NCI-H1930 (cell line): ENCODE data around the gene BCL2L1.

Experiments
- DNase-seq, 2 experiments: peaks; one replicate each; lab custom pipeline; 2025; lab: John Stamatoyannopoulos, UW

The BCL2L1 gene

DNA sequence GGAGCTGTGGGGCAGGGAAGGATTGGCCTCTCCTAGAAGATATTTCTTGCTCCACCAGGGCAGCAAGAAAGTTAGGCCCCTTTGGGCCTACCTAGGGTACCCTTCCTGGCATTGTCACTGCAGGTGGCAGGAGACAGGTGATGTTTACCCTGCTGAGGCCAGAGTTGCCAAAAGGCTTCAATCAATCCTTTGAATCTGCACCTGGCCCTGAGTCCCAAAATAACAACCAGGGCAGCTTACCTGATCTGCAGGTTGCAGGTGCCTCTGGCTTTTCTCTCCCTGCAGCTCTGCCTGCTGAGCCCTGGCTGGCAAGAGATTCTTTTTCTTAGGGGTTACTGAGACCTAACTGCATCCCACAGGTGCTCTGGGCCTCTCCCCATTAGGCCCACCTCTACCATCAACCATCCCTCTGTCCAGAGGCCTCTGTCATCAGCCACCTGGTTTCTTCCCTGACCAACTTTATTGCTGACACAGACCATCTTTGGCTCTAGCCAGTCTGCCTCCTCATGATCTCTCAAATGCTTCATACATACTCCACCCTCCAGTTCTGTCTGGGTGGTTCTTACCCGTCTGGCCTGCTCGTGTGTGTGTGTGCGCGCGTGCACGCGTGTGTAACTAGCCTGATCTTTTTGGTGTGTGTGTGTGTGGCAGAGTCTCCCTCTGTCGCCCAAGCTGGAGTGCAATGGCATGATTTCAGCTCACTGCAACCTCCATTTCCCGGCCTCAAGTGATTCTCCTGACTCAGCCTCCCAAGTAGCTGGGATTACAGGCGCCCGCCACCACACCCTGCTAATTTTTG lies 13.7 kb downstream of the BCL2L1 start:
- no peak for DNase-seq

- no peak for DNase-seq
Observed at GRCh38 chr20:31707994-31708735, 14.5 kb downstream of the BCL2L1 start.

DNA sequence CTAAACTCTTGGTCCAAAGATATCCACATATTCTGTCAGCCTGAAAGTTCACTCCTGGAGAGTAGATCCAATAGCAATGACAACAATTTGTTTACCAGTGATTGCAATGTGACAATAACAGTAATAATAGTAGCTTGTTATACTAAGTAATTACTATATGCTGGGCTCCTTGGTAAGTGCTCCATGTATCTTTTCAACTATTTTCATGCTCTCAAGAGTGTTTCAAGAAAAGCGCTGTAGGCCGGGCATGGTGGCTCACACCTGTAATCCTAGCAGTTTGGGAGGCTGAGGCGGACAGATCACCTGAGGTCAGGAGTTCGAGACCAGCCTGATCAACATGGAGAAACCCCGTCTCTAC lies 15.4 kb downstream of the BCL2L1 start:
- DNase-seq = no peak

DNA sequence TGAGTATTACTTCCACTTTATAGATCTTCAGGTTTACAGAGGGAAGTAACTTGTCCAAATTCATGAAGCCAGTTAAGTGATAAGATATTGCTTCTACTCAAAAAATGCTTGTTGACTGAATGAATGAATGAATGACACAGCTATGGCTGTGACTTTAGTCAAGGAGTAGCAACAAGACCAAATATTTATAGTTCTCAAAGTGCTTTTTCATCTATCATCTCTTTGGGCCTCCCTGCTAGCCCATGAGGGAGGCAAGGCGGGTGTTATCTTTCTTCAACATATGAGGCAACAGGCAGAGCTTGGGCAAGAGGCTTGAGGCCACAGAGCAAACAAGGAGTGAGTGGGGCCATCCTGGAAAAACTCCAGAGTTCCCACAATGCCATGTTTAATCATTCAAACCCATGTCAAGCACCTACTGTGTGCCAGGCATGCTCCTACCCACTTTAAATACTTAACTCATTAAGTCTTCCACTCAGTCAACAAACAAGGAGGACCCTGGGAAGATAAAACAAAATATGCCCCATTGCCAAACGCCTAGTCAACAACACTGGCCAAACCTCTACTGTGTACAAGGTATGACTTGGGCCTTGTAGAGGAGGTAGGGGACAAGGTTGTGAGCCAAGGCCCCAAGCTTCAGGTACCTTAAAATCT lies 15.9 kb downstream of the BCL2L1 start:
- no peak for DNase-seq

- no peak for DNase-seq
Observed at GRCh38 chr20:31705598-31706597, 16.8 kb downstream of the BCL2L1 start.

DNA sequence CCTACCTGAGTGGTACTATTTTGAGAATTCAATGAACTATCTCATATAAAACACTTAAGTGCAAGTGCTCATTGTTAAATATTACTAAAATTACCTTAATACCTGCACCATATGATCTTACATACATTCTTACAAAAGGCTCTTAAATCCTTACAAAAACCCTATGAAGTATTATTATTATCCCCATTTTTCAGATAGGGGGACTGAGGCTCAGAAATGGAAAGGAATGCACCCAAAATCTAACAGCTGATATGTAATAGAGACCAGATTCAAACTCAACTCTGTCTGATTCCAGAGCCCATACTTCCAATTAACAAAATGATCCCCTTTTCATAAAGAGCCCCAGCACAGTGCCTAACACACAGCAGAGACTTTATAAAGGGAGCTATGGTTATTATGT lies 17.5 kb downstream of the BCL2L1 start:
- DNase-seq = no peak

- DNase-seq = no peak
Observed at GRCh38 chr20:31704225-31705119, 18.2 kb downstream of the BCL2L1 start.

- no peak for DNase-seq
Observed at GRCh38 chr20:31701591-31701990, 21.1 kb downstream of the BCL2L1 start.

DNA sequence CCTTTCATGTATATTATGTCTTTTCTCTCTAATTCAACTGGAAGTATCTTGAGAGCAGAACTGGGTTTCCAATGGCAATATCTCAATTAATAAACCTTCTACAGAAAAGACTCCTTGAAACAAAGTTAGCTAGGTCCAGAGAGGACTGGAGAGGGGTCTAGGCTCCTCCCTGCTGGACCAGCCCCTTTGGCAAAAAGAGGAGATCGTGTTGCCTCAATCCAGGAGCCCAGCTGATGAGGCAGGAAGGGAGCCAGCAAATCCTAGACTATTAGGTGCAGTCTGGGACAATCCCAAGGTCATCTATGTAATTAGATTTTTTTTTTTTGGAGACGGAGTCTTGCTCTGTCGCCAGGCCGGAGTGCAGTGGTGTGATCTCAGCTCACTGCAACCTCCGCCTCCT lies 21.9 kb downstream of the BCL2L1 start:
- DNase-seq = no peak

DNA sequence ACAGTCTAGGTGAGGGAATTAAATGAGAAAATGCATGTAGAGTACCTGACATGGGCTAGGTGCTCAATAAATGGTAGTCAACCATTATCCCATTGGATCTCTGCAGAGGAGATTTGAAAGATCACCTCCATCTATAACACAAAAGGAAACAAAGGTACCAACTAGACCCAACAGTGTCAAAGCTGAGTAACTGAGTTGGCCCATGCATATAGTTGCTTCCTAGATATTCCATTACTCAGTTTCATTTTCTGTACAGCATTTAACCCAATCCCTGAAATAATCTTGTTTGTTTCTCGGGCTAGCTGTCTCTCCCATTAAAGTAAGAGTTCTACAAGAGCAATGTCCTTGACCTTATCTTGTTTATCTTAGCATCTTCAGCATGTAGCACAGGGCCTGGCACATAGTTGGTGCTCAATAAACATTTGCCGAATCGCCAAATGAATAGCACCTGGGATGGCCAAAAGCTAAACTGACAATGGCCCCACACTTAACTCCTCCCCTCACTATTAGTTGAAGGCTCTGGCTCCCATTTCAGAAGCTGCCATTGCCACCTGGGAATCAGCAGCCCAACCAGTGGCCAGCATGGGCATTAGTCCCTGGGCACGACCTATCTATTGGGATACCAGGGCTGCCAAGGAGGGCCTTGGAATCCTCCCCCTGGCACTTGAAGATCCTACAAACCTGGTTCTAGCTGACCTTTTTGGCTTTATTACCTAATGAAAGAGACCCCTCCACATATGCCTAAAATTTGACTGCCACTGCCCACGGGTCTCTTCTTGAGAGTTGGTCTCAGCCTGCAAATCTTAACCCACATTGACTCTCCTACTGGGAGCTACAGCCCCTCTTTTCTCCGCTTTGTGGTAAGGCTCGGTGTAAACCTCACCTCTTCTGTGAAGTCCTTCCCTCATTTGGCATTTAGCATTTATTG lies 22.6 kb downstream of the BCL2L1 start:
- DNase-seq = no peak

- DNase-seq = no peak
Observed at GRCh38 chr20:31698803-31699718, 23.6 kb downstream of the BCL2L1 start.

DNA sequence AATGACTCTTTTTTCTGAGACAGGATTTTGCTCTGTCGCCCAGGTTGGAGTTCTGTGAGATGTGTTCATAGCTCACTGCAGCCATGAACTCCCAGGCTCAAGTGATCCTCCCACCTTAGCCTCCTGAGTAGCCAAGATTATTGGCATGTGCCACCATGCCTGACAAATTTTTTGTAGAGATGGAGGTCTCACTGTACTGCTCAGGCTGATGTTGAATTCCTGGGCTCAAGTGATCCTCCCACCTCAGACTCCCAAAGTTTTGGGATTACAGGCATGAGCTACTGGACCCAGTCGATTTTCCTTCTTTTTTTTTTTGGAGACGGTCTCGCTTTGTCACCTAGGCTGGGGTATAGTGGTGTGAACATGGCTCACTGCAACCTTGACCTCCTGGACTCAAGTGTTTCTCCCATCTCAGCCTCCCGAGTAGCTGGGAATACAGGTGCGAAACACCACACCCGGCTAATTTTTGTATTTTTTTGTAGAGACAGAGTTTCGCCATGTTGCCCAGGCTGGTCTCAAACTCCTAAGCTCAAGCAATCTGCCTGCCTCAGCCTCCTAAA lies 24.3 kb downstream of the BCL2L1 start:
- no peak for DNase-seq

DNA sequence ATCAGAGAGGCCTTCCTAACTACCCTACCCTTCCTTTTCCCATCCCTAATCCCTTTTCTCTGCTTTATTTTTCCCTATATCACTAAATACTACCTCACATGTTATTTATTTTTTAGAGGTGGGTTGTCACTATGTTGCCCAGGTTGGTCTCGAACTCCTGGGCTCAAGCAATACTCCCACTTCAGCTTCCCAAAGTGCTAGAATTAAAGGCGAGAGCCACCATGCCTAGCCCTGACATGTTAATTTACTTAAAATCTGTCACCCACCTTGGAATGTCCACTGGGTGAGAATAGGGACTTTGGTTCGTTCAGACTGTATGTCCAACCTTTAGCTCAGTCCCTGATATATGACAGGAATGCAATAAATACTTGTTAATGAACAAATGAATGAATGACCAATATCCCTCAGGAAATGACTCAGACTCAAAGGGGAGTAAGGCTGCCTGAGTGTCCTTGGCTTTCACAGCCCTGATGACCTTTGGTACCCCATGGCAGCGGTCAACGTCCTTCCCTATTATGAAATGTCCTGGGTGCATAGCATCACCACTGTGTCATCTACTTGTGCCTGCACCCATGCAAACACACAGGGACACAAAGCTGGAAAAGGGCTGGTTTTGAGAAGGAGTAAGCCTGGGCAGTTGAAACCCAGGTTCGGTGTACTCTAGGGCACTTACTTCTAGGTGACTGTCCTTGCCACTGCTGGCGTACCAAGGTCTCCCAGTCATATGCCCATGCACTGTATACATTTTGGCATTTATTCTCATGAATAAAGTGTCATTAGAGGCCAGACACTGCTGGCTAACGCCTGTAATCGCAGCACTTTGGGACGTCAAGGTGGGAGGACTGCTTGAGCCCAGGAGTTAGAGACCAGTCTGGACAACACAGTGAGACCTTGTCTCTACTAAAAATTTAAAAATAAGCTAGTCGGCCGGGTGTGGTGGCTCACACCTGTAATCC lies 26.5 kb downstream of the BCL2L1 start:
- DNase-seq = no peak

GRCh38 chr20:31694842-31695593 lies 27.6 kb downstream of the BCL2L1 start:
- no peak for DNase-seq

DNA sequence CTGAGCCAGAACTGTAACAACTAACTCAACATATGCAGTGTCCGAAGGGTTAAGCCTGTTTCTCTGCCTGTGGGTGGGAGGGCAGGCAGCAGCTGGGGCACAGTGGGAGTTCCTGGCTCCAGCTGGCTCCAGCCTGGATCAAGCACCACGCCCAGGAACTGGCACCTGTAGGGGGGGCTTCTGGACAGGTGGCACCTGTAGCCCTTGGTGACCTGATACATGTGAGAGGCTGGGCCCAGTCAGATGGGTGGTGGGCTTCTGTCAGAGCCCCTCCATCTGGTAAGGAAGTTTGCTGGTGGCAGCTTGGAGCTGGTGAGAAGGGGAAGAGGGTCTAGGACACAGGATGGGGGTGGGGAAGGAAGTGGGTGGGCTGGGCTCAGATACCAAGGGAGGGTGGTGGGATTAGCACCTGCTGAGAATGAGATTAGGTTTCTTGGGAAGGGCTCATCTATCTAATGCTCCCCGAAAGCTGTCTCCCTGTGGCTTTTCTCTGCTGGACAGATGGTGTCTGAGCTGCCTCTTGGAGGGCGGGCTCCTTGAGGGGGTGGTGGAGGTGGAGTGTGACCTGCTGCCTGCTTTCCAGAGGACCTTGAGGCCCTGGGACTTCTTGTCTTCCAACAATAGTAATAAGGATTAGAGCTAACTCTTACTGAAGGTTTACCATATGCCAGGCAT lies 28.5 kb downstream of the BCL2L1 start:
- no peak for DNase-seq

DNA sequence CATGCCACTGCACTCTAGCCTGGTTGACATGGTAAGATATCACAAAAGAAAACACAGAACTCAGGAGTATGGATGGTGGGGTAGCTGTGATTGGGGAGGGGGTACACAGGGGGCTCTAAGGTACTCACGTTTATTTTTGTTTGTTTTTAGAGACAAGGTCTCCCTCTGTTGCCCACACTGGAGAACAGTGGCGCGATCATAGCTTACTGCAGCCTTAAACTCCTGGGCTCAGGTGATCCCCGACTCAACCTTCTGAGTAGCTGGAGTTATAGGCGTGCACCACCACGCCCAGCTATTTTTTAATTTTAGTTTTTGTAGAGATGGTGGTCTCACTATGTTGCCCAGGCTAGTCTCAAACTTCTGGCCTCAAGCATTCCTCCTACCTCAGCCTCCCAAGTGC lies 29.3 kb downstream of the BCL2L1 start:
- no peak for DNase-seq
